GM19239 (cell line): ENCODE results near the gene PDZK1IP1.

Experiments used
- DNase-seq: peaks from one replicate; pipeline ENCODE4 v3.0.0; 2011; ENCODE audit warnings: low spot score; ENCODE audit not compliant: insufficient read length
- FAIRE-seq: peaks from 2 replicates; lab custom pipeline; 2011; peaks lifted over from hg19 to GRCh38; lab: Jason Lieb, UNC

Gene PDZK1IP1

GRCh38 chr1:47189844-47190508 lies at the start of gene PDZK1IP1:
PDZK1IP1 (minus strand) TSS chr1:47190036; CDS start chr1:47189932, 104 bp downstream.
- FAIRE-seq (no peak), DNase-seq (no peak)

- DNase-seq (no peak), FAIRE-seq (no peak)
These were observed 49.2 kb upstream of the PDZK1IP1 start for GRCh38 chr1:47238935-47239592.

GRCh38 chr1:47235806-47236205 lies 46.0 kb upstream of the PDZK1IP1 start:
- DNase-seq (no peak), FAIRE-seq (no peak)

- DNase-seq = no peak
- no peak for FAIRE-seq
These were observed 45.4 kb upstream of the PDZK1IP1 start for GRCh38 chr1:47235241-47235681.

GRCh38 chr1:47233186-47233585 lies 43.4 kb upstream of the PDZK1IP1 start:
- FAIRE-seq = no peak
- no peak for DNase-seq

- no peak for DNase-seq
- no peak for FAIRE-seq
These were observed 42.5 kb upstream of the PDZK1IP1 start, which contains the start of gene TAL1 for GRCh38 chr1:47232187-47232874. TAL1 (minus strand) TSS chr1:47232225; CDS start chr1:47225888, 6,337 bp downstream.

- no peak for DNase-seq
- FAIRE-seq = no peak
These were observed 41.7 kb upstream of the PDZK1IP1 start for GRCh38 chr1:47231301-47232186.

GRCh38 chr1:47230692-47231300 lies 41.0 kb upstream of the PDZK1IP1 start:
- no peak for FAIRE-seq
- no peak for DNase-seq

GRCh38 chr1:47229886-47230691 lies 40.3 kb upstream of the PDZK1IP1 start:
- FAIRE-seq (no peak), DNase-seq (no peak)

- DNase-seq (no peak), FAIRE-seq (no peak)
These were observed 39.4 kb upstream of the PDZK1IP1 start for GRCh38 chr1:47229031-47229885.

- DNase-seq (no peak), FAIRE-seq (no peak)
These were observed 38.8 kb upstream of the PDZK1IP1 start for GRCh38 chr1:47228644-47229030.

GRCh38 chr1:47227341-47228232 lies 37.8 kb upstream of the PDZK1IP1 start:
- no peak for DNase-seq
- FAIRE-seq = no peak

GRCh38 chr1:47226839-47227215 lies 37.0 kb upstream of the PDZK1IP1 start:
- DNase-seq (no peak), FAIRE-seq (no peak)

GRCh38 chr1:47226121-47226838 lies 36.4 kb upstream of the PDZK1IP1 start:
- FAIRE-seq = no peak
- no peak for DNase-seq

GRCh38 chr1:47225430-47226100 lies 35.7 kb upstream of the PDZK1IP1 start:
- DNase-seq (no peak), FAIRE-seq (no peak)
